GM13976 (cell line): ENCODE results near the gene RIN3.

Experiments
- DNase-seq: peaks from one replicate; pipeline ENCODE4 v3.0.0; 2012; ENCODE audit warnings: low spot score
- in situ Hi-C: fragments of 300-500 bp; cut with MboI; formaldehyde crosslinking; loops from one replicate; pipeline ENCODE4 v1.12.0; 2022; ENCODE audit warnings: low sequenced_read_pairs, mixed read lengths, inconsistent platforms; ENCODE audit not compliant: unreplicated experiment
- TF ChIP-seq, protein P1 (sequence below): IDR thresholded peaks from 2 replicates; pipeline ENCODE4 v1.5.1; 2012; ENCODE audit warnings: borderline replicate concordance, mild to moderate bottlenecking; ENCODE audit not compliant: insufficient read depth; ENCODE audit errors: extremely low read depth, missing control alignments, control extremely low read depth

Gene RIN3

GRCh38 chr14:92555465-92556111 lies 42.0 kb downstream of the RIN3 start:
- in situ Hi-C loops = no loop called here
- TF ChIP-seq, protein P1, sequence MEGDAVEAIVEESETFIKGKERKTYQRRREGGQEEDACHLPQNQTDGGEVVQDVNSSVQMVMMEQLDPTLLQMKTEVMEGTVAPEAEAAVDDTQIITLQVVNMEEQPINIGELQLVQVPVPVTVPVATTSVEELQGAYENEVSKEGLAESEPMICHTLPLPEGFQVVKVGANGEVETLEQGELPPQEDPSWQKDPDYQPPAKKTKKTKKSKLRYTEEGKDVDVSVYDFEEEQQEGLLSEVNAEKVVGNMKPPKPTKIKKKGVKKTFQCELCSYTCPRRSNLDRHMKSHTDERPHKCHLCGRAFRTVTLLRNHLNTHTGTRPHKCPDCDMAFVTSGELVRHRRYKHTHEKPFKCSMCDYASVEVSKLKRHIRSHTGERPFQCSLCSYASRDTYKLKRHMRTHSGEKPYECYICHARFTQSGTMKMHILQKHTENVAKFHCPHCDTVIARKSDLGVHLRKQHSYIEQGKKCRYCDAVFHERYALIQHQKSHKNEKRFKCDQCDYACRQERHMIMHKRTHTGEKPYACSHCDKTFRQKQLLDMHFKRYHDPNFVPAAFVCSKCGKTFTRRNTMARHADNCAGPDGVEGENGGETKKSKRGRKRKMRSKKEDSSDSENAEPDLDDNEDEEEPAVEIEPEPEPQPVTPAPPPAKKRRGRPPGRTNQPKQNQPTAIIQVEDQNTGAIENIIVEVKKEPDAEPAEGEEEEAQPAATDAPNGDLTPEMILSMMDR = no peak
- DNase-seq = no peak

- peak; percentile 49 for DNase-seq
- in situ Hi-C loops = no loop called here
- TF ChIP-seq, protein P1 = no peak
Measured at GRCh38 chr14:92556255-92556741, 42.7 kb downstream of the RIN3 start.

GRCh38 chr14:92556863-92557543 lies 43.4 kb downstream of the RIN3 start:
- TF ChIP-seq, protein P1 = no peak
- DNase-seq = no peak
- in situ Hi-C loops = no loop called here

DNA sequence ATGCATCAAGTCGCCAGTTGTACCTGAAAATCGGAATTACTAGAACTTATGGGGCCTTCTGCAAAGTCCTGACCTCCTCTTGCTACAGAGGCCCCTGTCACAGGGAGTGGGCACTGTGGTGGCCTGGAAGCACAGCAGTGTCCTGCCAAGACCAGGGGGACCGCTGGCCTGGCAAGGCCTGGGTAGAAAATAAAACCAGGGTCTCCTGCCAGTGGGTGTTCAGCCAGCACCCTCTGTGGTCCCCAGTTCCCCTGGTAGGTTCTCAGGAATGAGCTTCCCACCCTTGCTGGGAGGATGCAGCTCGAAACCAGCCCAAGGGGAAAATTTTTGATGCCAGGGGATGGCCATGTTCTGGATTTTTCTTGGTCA lies 43.9 kb downstream of the RIN3 start:
- DNase-seq = no peak
- TF ChIP-seq, protein P1 = no peak
- in situ Hi-C loops = no loop called here

DNA sequence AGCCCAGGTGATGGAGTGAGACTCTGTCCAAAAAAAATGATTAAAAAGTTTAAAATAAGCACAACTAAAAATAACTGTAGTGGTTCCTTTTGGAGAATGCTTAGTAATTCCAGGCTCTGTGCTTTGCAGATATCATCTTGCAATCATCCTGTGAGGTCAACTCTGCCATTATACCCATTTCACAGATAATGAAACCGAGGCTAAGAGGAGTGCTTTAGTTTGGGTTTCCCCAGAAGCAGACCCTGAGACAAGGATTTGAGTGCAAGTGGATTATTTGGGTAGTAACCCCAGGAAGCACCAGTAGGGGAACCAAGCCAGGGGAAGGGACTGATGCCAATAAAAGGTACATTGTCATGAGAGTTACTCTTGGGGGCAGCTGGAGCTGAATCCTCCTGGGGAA lies 44.7 kb downstream of the RIN3 start:
- no peak for DNase-seq
- TF ChIP-seq, protein P1 = no peak
- in situ Hi-C loops = no loop called here

DNA sequence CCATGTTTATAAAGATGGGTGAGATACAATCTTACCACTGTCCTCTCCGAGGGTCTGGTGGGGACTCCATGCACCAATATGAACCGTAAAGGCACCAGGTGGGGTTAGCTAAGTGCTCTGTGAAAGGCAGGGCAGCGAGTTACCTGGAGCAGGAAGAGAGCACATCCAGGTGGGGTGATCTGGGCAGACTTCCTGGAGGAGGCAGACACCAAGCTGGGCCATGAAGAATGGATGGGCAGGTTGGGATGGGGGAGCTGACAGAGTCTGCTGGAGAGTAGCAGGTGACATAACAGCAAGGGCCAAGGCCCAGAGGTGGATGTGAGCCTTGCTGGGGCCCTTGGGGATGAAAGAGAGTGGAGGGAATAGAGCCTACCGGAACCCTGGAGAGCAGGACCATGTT lies 45.9 kb downstream of the RIN3 start:
- in situ Hi-C loops = no loop called here
- TF ChIP-seq, protein P1 = no peak

More for the DNA sequence above, 45.9 kb downstream of the RIN3 start:
- no peak for DNase-seq
